ENCODE data around the gene TPRG1L.

TPRG1L gene

DNA sequence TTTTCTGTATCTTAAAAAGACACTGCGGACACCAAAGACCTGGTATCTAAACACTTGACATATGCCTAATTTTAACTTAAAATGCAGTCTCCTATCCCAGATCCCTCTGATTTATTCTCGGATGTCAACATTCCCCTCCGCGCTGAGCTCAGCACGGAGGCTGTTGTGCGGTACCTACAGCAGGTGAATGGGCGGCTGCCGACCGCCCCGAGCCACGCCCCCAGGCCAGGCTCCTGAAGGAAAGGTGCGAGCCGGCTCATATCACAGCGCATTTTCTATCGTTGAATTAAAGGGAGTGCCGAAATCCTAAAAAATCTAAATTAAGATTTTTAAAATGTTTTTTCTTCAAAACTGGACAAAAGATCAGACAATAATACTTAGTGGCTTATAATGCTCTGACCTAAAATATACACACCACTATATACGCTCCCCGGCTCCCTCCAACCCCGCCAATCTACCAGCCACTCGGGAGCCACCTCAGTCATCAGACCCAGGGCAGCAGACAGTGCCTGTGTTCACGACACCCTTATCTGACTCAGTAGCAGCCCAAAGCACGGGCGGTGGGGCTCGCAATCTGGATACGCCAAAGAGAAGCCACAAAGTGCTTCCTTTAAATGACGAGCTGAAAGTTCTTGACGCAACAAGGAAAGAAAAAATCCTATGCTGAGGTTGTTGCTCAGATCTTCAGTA lies 21.0 kb downstream of the TPRG1L start:
- DNase-seq (ENCODE audit: low read depth), result no peak

DNA sequence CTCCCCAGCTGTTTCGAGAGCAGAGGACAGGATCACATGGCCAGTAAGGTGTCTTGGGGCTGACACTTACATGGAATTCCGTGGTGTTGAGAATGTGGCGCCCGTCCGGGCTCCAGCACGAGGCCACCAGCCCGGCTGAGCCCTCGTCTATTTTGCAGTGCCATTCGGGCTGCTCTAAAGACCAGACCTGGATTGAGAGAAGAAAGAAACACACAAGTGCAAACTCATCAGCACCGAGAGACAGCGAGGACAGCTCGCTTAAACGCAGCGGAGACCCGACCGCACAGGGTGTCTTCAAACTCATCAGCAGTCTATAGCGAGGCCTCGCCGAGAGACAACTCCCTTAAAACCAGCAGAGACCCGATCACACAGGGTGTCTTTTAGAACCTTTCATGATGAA lies 21.8 kb downstream of the TPRG1L start:
- DNase-seq (ENCODE audit: low read depth), result no peak

DNA sequence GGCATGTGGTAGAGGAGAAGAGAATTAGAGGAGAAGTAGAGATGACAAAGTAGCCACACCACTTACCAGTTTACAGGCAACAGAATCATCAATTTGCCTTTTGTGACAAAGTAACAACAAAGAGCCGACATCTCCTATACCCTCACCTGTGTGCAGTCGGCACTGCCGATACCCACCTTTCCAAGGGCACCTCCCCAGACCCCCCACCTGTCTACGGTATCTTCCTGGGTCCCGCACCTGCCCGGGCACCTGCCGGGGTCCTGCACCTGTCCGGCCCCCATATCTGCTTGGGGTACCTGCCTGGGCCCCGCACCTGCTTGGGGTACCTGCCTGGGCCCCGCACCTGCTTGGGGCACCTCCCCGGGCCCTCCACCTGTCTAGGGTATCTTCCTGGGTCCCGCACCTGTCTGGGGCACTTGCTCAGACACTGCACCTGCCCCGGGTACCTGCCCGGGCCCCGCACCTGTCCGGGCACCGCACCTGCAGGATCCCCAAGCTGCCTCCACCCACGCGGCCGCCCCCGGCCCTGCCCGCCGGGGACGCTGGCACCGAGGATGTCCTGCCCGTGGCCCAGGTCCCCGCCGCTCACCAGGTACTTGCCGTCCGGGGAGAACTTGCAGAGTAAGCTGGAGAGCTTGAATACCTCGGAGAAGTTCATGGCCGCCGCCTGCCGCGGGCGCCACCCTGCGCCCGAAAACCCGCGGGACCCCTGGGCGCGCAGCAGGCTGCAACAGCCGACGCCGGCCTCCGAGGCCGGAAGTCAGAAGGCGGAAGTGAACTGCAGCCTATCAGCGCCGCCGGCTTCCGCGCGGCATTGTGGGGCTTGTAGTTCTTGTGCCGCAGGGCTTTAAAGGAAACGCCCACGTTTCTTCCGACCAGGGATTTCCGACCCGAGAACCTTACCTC lies 24.8 kb downstream of the TPRG1L start, which contains the start of gene WRAP73:
TSS of gene WRAP73 (minus strand) at position 762 of the 906 bp plus-strand sequence. CDS start at position 658, 104 bp downstream.
- DNase-seq (ENCODE audit: low read depth), result peak; percentile 87

DNA sequence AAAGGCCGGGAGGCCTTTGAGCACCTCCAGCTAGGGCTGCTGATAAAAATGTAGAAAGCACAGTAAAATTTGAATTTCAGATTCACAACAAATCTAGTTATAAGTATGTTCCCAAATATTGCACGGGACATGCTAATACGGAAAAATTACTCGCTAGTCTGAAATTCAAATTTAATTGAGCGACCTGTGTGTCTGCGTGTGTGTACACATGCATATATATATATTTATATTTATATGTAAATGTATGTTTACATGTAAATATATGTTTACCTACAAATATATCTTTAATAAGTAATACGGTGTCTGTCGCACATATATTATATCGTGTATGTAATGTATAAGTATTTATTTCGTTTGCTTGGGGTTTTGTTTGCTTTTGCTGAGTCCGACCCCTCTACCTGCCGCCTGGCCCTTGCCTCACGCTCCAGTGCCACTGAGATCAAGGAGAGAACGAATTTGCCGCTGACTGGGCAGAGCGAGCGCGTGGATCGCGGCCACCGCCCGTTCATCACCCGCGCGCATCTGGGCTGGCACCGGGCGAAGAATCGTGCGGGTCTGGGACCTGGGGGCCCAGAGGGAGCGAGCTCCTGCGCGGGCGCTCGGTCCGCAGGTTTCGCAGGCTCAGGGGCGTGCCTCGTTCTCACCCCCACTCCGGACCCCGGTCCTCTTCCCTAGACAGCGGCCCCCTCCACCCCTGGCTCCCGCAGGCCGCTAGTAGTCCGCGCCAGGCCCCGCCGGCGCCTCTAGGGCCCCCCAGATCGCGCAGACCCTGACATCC lies 25.6 kb downstream of the TPRG1L start:
- no peak for DNase-seq (ENCODE audit: low read depth)

DNA sequence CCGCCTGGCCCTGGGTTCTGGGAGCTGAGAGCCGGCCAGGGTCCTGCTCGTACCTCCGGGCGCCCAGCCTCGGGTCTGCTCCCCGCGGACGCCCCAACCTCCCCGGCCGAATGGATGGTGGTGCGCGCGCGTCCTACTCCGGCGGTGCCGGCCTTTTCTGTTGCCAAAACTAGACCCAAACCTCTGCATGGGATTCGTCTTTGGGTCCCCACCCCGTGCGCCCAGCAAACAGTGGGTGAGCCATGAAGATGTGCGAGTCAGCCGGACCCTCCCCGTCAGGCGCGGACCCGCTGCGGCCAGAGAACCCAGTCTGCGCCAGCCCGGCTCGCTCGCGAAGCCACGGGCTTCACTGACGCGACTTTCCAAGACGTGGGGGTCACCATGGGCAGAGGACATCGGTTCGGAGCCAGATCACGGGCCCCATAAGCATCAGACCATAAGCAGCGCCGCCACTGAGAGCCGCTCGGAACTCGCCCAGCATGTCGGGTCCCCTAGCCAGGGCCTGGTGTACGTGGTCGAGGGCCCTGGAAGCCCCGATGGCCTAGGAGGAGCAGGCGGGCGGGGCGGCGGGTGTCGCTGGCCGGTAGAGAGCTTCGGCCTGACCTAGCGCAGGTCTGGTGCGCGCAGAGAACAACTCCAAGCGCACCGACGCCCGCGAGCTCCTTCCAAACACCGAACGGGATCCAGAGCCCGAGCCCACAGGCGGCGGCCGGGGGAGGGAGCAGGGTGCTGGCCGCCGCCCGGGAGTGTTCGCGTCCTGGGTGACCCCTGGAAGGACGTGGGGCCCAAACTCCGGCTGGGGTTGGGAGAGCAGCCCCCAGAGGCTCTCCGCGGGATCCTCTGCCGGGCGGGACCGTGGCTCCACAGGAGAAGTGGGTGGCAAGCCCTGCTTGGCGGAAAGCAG lies 26.5 kb downstream of the TPRG1L start:
- no peak for DNase-seq (ENCODE audit: low read depth)

DNA sequence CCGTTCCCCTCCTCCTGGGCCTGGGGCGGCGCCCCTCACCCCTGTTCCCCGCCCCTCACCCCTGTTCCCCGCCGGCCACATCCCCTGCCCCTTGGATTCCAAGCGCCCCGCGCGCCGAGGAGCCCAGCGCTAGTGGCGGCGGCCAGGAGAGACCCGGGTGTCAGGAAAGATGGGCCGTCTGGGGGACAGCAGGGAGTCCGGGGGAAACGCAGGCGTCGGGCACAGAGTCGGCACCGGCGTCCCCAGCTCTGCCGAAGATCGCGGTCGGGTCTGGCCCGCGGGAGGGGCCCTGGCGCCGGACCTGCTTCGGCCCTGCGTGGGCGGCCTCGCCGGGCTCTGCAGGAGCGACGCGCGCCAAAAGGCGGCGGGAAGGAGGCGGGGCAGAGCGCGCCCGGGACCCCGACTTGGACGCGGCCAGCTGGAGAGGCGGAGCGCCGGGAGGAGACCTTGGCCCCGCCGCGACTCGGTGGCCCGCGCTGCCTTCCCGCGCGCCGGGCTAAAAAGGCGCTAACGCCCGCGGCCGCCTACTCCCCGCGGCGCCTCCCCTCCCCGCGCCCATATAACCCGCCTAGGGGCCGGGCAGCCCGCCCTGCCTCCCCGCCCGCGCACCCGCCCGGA lies 27.2 kb downstream of the TPRG1L start, which contains the start of gene TP73:
TSS of gene TP73 (plus strand) at position 587 of the 618 bp plus-strand sequence. CDS start 29,850 bp downstream, outside the sequence.
- DNase-seq (ENCODE audit: low read depth), result no peak

DNA sequence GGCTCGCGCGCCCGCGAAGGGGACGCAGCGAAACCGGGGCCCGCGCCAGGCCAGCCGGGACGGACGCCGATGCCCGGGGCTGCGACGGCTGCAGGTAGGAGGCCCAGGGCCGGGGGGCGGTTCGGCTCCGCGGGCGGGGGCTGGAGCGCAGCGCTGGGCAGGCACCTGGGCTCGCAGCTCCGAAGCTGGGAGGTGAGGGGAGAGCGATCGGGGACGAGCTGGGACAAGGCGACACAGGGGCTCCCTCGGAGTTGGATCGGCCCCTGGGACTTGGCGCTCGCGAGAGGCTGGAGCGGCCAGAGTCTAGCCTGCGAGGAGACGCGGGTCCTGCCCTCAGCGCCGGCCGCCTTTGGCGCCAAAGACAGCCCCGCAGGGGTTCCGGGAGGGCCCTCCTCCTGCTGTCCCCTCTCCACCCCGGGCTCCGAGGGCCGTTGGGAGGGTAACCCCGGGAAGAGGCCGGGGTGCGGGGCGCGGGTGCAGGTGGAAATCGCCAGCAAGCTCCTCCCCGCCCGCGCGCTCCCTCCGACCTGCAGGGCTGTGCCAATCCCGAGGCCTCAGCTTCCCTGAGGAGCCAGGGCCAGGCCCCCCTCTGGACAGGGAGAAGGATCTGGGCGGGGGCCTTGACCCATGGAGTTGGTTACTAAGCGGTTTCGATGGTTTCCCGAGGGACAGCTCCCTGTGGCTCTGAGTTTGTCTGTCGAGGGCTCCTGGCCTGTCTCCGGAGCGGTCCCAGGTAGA lies 27.9 kb downstream of the TPRG1L start:
- no peak for DNase-seq (ENCODE audit: low read depth)

DNA sequence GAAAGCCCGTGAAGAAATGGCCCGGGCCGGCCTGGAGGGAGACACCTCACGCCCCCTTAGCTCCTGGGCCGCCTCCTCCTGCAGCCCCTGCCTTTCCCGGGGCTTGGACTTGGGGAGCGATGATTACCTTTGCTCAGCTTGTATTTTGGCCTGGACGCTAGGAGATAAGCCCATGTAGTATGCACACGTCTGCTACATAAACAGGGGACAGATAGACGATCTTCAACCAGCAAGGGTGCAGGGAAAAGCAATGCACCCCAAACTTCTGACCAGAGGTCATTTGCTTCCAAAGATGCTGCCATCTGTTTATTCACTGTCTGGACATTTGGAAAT lies 28.4 kb downstream of the TPRG1L start:
- DNase-seq (ENCODE audit: low read depth), result no peak

DNA sequence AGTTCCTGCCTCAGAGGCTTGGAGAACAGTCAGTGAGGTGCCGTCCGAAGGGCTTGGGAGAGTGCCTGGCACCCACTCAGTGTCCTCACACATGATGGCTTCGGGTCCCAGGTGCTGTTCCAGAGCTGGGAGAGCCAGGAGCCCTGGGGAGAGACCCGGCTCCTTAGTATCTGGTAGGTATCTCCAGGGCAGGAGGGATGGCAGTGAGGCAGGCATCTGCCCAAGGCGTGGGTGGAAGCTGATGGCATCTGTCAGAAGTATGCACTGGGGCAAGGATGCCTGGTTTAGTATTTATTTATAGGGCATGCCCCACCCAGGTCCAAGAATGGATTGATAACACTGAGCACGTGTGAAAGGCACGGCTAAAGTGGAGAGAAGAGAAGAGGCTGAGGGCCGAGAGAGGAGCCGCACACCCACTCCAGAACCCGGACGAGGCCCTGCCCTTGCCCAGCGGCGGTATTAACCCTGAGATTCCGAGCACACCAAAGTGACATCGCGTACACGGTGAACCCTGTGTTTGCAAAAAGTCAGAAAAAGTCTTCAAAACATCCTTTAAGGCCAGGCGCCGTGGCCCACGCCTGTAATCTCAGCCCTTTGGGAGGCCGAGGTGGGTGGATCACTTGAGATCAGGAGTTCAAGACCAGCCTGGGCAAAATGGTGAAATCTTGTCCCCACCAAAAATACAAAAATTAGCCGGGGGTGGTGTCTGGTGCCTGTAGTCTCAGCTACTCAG lies 29.9 kb downstream of the TPRG1L start:
- no peak for DNase-seq (ENCODE audit: low read depth)

DNA sequence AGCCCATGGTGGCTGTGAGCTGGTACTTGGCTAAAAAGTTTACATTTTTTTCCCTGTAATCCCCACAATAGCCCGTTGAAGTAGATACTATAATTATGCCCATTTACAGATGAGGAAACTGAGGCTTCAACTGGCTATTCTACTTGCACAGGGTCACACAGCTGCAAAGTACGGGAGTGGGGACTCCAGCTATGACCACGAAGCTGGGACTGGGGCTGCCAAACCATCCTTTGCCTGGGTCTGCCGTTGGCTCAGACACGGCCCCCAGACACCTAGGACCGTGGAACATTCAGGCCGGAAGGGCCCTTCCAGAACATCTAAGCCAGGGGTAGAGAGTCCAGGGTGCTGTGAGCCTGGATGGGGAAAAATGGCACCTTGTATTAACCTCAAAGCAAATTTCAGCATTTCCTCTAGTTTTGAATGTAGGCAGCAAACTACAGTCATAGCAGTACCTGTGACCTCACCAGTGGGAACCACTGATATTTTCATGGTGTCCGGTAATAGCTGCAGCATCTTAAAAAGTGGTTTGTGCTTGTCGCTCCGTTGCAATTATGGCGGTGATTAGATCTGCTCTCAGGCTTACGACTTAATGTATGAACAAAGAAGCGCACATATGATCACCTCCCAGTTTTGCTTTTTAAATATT lies 31.8 kb downstream of the TPRG1L start:
- no peak for DNase-seq (ENCODE audit: low read depth)

DNA sequence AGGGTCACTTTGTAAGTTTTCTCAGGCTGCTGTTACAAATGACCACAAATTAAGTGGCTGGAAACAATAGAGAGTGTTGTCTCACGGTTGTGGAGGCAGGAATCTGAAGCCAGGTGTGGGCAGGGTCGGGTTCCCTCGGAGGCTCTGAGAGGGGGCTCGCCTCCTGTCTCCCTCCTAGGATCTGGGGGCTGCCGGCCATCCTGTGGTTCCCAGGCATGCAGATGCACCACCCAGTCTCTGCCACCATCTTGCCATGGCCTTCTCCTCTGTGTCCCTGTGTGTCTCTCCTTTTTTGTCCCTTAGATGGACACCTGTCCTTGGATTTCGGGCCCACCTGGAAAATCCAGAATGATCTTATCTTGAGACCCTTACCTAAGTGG lies 32.3 kb downstream of the TPRG1L start:
- no peak for DNase-seq (ENCODE audit: low read depth)

DNA sequence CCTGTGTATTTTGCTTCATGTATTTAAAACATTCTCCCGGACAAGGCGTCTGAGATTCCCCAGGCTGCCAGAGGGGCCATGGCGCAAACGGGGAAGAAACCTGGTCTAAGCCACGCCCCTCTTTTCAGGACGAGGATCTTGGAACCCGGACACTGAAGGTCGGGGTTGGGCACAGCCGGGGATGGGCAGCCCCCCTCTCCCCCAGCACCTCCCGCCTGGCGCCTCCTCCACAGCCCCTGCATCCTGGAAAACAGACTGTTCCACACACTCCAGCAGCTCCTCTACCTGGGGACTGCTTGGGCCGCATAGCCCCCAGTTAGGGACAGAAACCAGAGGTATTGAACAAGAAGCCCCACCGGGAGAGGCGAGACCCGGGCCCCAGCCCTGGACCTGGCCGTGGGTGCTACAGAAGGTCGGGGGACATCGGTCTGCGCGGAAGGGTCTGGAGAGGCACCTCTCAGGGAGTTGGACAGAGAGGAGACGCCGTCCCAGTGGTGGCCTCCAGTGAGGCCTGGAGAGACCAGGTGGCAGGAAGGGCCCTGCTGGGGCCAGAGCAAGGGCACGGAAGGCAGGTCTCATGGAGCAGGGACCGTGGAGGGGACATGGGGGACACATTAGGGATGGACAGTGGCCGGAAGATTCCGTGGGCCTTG lies 32.9 kb downstream of the TPRG1L start:
- no peak for DNase-seq (ENCODE audit: low read depth)

DNA sequence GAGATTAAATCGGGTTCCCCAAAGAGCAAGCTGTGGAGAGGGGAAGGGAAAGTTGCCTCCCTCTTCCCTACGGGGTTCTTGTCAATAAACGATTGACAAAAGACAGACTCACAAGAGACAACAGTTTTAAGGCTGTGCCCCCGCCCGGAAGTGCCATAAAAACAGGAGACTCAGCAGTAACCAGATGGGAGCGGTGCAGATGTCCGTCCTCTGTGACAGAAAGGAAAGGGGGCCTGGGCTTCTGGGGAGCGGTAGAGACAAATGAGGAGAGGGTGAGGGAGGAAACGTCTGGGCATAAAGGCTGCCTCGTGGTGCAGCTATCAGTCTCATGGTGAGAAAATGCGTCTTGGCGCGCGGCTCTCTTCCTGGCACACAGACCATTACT lies 33.4 kb downstream of the TPRG1L start:
- DNase-seq (ENCODE audit: low read depth), result no peak

DNA sequence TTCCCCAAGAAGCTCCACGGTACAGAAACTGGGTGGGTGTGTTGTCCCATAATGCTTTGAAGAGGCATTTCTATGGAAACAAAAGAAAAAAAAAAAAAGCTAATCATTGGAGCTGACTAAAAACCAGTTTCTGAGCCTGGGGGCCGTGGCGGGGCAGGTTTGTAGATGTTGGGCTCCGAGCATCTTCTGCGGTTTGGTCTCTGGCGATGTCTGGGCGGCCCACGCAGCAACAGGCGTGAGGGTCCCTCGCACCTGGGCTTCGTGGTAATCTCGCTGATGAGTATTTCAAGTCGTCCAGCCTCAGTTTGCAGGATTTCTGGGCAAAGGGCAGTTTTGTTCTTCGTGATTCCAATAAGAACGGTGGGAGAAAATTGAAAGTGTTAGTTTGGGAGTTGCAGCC lies 34.3 kb downstream of the TPRG1L start:
- no peak for DNase-seq (ENCODE audit: low read depth)

DNA sequence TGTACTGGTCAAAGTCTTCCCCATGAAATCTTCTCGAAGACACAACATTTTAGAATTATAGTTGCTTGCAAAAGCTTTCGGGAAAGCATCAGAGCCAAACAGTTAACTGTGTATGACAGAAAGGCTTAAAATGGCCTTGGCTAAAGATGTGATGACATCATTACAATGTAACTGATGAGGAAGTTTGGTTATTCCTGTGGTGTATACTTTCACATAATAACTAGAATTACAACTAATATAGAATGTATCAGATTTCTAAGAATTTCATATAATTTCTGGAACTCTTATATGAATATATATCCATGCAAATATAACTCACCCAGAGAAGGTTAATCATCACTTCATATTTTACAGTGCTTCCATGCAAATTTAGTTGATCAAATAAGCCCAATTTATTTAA lies 35.9 kb downstream of the TPRG1L start:
- no peak for DNase-seq (ENCODE audit: low read depth)

DNA sequence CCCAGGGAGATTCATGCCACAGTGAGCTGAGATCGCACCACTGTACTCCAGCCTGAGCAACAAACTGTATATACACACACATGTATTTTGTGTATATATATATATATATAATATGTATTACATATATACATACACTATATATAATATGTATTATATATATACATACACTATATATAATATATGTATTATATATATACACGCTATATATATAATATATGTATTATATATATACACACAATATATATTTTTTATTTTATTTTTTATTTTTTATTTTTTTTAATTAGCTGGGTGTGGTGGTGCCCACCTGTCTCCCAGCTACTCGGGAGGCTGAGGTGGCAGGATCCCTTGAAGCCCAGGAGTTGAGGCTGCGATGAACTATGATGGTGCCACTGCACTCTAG lies 36.8 kb downstream of the TPRG1L start:
- no peak for DNase-seq (ENCODE audit: low read depth)

DNA sequence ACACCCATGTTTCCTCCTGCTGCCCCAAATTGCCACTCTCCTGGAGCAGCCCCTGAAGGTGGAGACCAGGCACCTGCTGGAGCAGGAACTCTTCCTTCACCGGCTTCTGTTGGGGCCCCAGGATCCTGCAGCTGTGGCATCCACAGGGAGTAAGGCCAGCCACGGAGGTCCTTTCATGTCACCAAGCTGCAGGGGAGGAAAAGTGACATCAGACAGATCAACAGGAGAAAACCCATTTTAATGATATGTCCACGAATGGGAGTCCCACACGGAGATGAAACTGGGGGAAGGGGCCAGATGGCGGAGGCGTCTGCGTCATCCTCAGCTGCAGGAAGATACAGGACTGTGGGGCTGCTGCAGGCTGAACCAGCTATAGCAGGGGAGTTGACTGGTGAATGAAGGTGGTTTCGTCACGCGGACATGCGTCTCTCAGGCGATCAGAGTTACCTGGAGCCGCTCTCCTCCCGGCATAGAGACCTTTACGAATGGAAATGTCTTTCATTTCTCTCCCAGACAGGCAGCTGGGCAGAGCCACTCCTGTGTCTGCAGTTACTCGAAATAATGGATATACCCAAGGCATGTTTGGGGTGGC lies 37.4 kb downstream of the TPRG1L start:
- no peak for DNase-seq (ENCODE audit: low read depth)

DNA sequence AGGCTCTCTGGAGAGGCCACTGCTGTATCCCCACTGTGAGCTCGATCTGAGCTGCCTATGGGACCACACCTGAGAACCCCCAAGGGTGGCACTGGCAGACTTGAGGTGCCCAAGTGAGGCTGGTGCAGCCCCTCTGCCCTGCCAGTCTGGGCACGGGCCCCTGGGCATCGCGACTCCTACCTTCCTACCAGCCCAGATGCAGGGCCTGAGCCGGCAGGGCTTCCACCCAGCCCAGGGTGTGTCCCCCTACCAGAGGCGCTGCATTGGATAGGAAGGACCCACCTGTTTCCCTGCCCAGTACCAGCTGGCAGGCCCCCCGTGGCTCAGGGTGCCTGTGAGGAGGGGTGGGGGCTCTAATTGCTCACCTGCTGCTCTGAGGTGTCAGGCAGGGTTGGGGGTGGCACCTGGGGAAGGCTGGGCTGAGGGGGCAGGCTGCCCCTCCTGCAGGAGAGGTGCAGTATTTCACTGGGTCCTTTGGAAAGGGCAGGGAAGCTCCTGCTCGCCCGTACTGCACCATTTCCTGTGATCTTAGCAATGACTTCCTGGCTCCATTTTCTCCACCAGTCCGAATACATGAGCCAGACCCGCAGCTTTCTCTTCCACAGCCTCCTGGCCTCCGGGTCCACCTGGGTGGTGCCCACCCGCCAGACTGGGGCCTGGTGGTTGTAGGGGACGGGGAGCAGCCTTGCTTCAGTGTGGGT lies 39.3 kb downstream of the TPRG1L start:
- no peak for DNase-seq (ENCODE audit: low read depth)

Data from activated T-helper 9 cell treated with anti-CD3 and anti-CD28 coated beads, Interleukin-2, amount 50 U/mL, for 16 hours (primary cell).